IMR-90 (cell line): ENCODE measurements around the gene PDXK. TPM values are rescaled to one million over a fixed set of nuclear protein-coding genes. Genes with fewer than 3 reads are reported as not detected.
A peak's percentile ranks its signal among the peaks of the same experiment; 100 is the strongest.
"Not testable (repeated sequence)": the region's sequence is repeated elsewhere in the genome, so short reads cannot be mapped to it uniquely, and the experiment has no call there.

Source experiments
- ATAC-seq: fragments of 200-7000 bp; cut with Tn5 transposase; 2 replicates; pipeline ENCODE4 v1.9.1; 2020; ENCODE audit warnings: low read depth, mild to moderate bottlenecking, moderate library complexity
- BruUV-seq: library from RNA; stranded (reverse); fragments of 400-500 nt; replicated peaks from 2 replicates; lab custom pipeline; 2021; lab: Mats Ljungman, UMichigan
- CTCF ChIA-PET: fragments of 300-600 bp; formaldehyde crosslinking; extraction: SDS; loops from one replicate; lab custom pipeline; 2021; ENCODE audit warnings: antibody characterized with exemption; lab: Yijun Ruan, JAX
- POLR2A ChIA-PET: fragments of 300-600 bp; sonication (Branson Sonifier 250); formaldehyde crosslinking; loops from one replicate; lab custom pipeline; 2022; ENCODE audit warnings: antibody characterized with exemption; ENCODE audit not compliant: unreplicated experiment; lab: Charles Lee
- DNase-seq: peaks from one replicate; pipeline ENCODE4 v3.0.0; 2013
- H2AFZ ChIP-seq: replicated peaks from 2 replicates; pipeline ENCODE3; 2013; ENCODE audit warnings: low read length, mild to moderate bottlenecking; ENCODE audit not compliant: poor library complexity
- H2AK5ac ChIP-seq: 2 replicates; pipeline ENCODE4 v1.6.1; 2013; ENCODE audit warnings: low read depth, low read length, inconsistent platforms
- H2AK9ac ChIP-seq: replicated peaks from 2 replicates; pipeline ENCODE3; 2013; ENCODE audit warnings: mild to moderate bottlenecking, low read depth, low read length, moderate library complexity; ENCODE audit not compliant: poor library complexity
- H2BK120ac ChIP-seq: 2 replicates; pipeline ENCODE4 v1.6.1; 2013; ENCODE audit warnings: low read depth, low read length, inconsistent platforms
- H2BK15ac ChIP-seq: 3 replicates; pipeline ENCODE4 v1.6.1; 2013; ENCODE audit warnings: low read depth, low read length, inconsistent platforms
- H2BK20ac ChIP-seq: 2 replicates; pipeline ENCODE4 v1.6.1; 2013; ENCODE audit warnings: low read depth, mild to moderate bottlenecking, inconsistent platforms, low read length, moderate library complexity
- H2BK5ac ChIP-seq: 2 replicates; pipeline ENCODE4 v1.6.1; 2013; ENCODE audit warnings: mild to moderate bottlenecking, low read depth, low read length, inconsistent platforms; ENCODE audit not compliant: poor library complexity, severe bottlenecking
- H3K14ac ChIP-seq: replicated peaks from 2 replicates; pipeline ENCODE4 v1.6.1; 2013; ENCODE audit warnings: low read depth, low read length, inconsistent platforms
- H3K18ac ChIP-seq: 2 replicates; pipeline ENCODE4 v1.6.1; 2013; ENCODE audit warnings: low read depth, low read length, control low read depth
- H3K23ac ChIP-seq: 2 replicates; pipeline ENCODE4 v1.6.1; 2013; ENCODE audit warnings: low read depth, low read length, inconsistent platforms
- H3K27ac ChIP-seq: 2 replicates; pipeline ENCODE4 v1.5.1; 2013; ENCODE audit warnings: mild to moderate bottlenecking, control low read depth, low read length; ENCODE audit not compliant: insufficient read depth
- H3K27me3 ChIP-seq: 2 replicates; pipeline ENCODE4 v1.6.1; 2013; ENCODE audit warnings: low read length; ENCODE audit not compliant: control insufficient read depth, insufficient read depth
- H3K36me3 ChIP-seq: 2 replicates; pipeline ENCODE4 v1.6.1; 2013; ENCODE audit warnings: low read length, mixed read lengths; ENCODE audit not compliant: control insufficient read depth, insufficient read depth
- H3K4ac ChIP-seq: 2 replicates; pipeline ENCODE4 v1.6.1; 2013; ENCODE audit warnings: low read depth, low read length, inconsistent platforms
- H3K4me1 ChIP-seq: 2 replicates; pipeline ENCODE4 v1.6.1; 2013; ENCODE audit warnings: low read length, mixed read lengths; ENCODE audit not compliant: control insufficient read depth, insufficient read depth
- H3K4me2 ChIP-seq: 2 replicates; pipeline ENCODE4 v1.6.1; 2013; ENCODE audit warnings: low read depth, mild to moderate bottlenecking, control low read depth, low read length, moderate library complexity
- H3K4me3 ChIP-seq: 2 replicates; pipeline ENCODE4 v1.5.1; 2013; ENCODE audit warnings: low read depth, mild to moderate bottlenecking, control low read depth, low read length, moderate library complexity; ENCODE audit not compliant: insufficient read depth
- H3K56ac ChIP-seq: 2 replicates; pipeline ENCODE4 v1.6.1; 2013; ENCODE audit warnings: low read length, inconsistent platforms; ENCODE audit not compliant: insufficient read depth; ENCODE audit errors: extremely low read depth
- H3K79me1 ChIP-seq, 2 experiments: 2 replicates each; pipeline ENCODE4 v1.6.1; 2013; ENCODE audit warnings: low read length in 2 of 2, inconsistent platforms in 1 of 2, low read depth in 1 of 2
- H3K9ac ChIP-seq: 2 replicates; pipeline ENCODE4 v1.6.1; 2013; ENCODE audit warnings: low read depth, low read length, control low read depth
- H3K9me1 ChIP-seq: 2 replicates; pipeline ENCODE4 v1.6.1; 2013; ENCODE audit warnings: low read length, inconsistent platforms; ENCODE audit not compliant: insufficient read depth
- H3K9me3 ChIP-seq: 2 replicates; pipeline ENCODE4 v1.6.1; 2013; ENCODE audit warnings: low read length; ENCODE audit not compliant: control insufficient read depth, insufficient read depth
- H4K20me1 ChIP-seq: 2 replicates; pipeline ENCODE4 v1.6.1; 2013; ENCODE audit warnings: low read length, inconsistent platforms; ENCODE audit not compliant: insufficient read depth
- H4K5ac ChIP-seq: 2 replicates; pipeline ENCODE4 v1.6.1; 2013; ENCODE audit warnings: mild to moderate bottlenecking, low read depth, low read length, control low read depth
- H4K8ac ChIP-seq, 2 experiments: 2 replicates each; pipeline ENCODE4 v1.6.1; 2013; ENCODE audit warnings: low read depth in 2 of 2, low read length in 2 of 2, control low read depth in 1 of 2, inconsistent platforms in 1 of 2
- H4K91ac ChIP-seq: 2 replicates; pipeline ENCODE4 v1.6.1; 2013; ENCODE audit warnings: low read depth, low read length, inconsistent platforms; ENCODE audit not compliant: insufficient read depth
- MAZ ChIP-seq: IDR thresholded peaks from 2 replicates; pipeline ENCODE4 v1.6.1; 2012; ENCODE audit warnings: low read depth, mild to moderate bottlenecking, low read length, improper control_type of control experiment, moderate library complexity, borderline replicate concordance
- MXI1 ChIP-seq: IDR thresholded peaks from 2 replicates; pipeline ENCODE4 v1.6.1; 2012; ENCODE audit warnings: low read depth, mild to moderate bottlenecking, low read length, moderate library complexity, borderline replicate concordance
- RAD21 ChIP-seq: IDR thresholded peaks from 2 replicates; pipeline ENCODE4 v1.6.1; 2012; ENCODE audit warnings: low read length, improper control_type of control experiment
- WGBS, 2 experiments: methylation state at CpG; one replicate each; pipeline versions ENCODE4 v1.1.5 to v1.1.7; 2013; ENCODE audit warnings: missing lambda C conversion rate in 2 of 2; ENCODE audit not compliant: insufficient read length in 1 of 2; ENCODE audit errors: extremely low coverage in 2 of 2; 5-methylcytosine and 5-hydroxymethylcytosine counted together
- dilution Hi-C: fragments of 300-500 bp; cut with HindIII; formaldehyde crosslinking; loops from one replicate; pipeline ENCODE4 v1.14.3; 2018; ENCODE audit warnings: low sequenced_read_pairs; ENCODE audit not compliant: unreplicated experiment
- in situ Hi-C: fragments of 300-500 bp; cut with MboI; formaldehyde crosslinking; loops from 3 replicates; pipeline ENCODE4 v1.14.3; 2019; ENCODE audit warnings: low sequenced_read_pairs, inconsistent platforms, mixed read lengths
- intact Hi-C: fragments of 100-400 bp; cut with micrococcal nuclease; formaldehyde crosslinking; loops from 2 replicates; pipeline ENCODE4 v1.10.0; 2022
- polyA plus RNA-seq, 3 experiments: library from polyadenylated mRNA; depleted of rRNA; stranded (reverse); fragments of >200 nt; gene quantifications; 2 replicates each; pipeline ENCODE4 v1.2.3, GENCODE V29; 2012; ENCODE audit warnings: low replicate concordance in 1 of 3
- total RNA-seq: library from RNA; depleted of rRNA; stranded (reverse); fragments of >200 nt; gene quantifications from 2 replicates; pipeline ENCODE4 v1.2.3, GENCODE V29; 2012
- TF ChIP-seq, protein P1 (sequence below): fragments of 150-350 bp; IDR thresholded peaks from 2 replicates; pipeline ENCODE4 v1.6.1; 2016; ENCODE audit warnings: low read depth, mild to moderate bottlenecking, low read length, moderate library complexity, borderline replicate concordance

Gene PDXK
- total and polyA plus RNA-seq, 2 of the 4 experiments (the other 2 are of a cell fraction) = 155 to 312 TPM

- Histone ChIP-seq H2BK5ac (no peak overlapping the region), H3K4me1 (no peaks in the 10 kb centered on the region; the same call in 1 of the 2 replicates), H4K20me1 (no peaks in the 10 kb centered on the region), H4K8ac (no peak overlapping the region), H2BK120ac (no peak overlapping the region), H3K4ac (no peak overlapping the region), H3K56ac (no peak overlapping the region), H3K4me3 (no peak overlapping the region), H3K4me2 (no peak overlapping the region), H3K36me3 (peaks cover 21% of the 10 kb centered on the region), H2AK5ac (no peak overlapping the region), H2AK9ac (no peak overlapping the region), H3K79me1 (no peaks in the 10 kb centered on the region), H2BK15ac (no peak overlapping the region), H3K9me3 (no peaks in the 10 kb centered on the region), H2AFZ (no peak overlapping the region), H3K14ac (no peak overlapping the region), H3K23ac (no peak overlapping the region), H4K91ac (no peak overlapping the region), H3K27ac (no peak overlapping the region), H3K9me1 (no peaks in the 10 kb centered on the region), H2BK20ac (no peak overlapping the region), H3K27me3 (no peaks in the 10 kb centered on the region), H4K5ac (no peak overlapping the region), H3K18ac (no peak overlapping the region), H3K9ac (no peak overlapping the region)
- DNase-seq (peak; percentile 21), ATAC-seq (peak; percentile 48)
- WGBS, 2 experiments = 100% methylated on average over 3 of the region's 11 CpGs; no CpG with 5 or more reads in 1 of the 2 experiments
- TF ChIP-seq RAD21 (no peak), MXI1 (no peak), MAZ (no peak)
- TF ChIP-seq, protein P1, sequence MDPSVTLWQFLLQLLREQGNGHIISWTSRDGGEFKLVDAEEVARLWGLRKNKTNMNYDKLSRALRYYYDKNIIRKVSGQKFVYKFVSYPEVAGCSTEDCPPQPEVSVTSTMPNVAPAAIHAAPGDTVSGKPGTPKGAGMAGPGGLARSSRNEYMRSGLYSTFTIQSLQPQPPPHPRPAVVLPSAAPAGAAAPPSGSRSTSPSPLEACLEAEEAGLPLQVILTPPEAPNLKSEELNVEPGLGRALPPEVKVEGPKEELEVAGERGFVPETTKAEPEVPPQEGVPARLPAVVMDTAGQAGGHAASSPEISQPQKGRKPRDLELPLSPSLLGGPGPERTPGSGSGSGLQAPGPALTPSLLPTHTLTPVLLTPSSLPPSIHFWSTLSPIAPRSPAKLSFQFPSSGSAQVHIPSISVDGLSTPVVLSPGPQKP = no peak
- in situ Hi-C loops (no loop called here), dilution Hi-C loops (no loop called here), intact Hi-C loops (no loop called here)
- BruUV-seq = no TSS peak
- CTCF ChIA-PET = no interaction called here
- POLR2A ChIA-PET = no interaction called here
These were observed 20.9 kb upstream of the PDXK start for GRCh38 chr21:43697758-43698643.

GRCh38 chr21:43699492-43699777 lies 19.5 kb upstream of the PDXK start:
- H3K9me3 ChIP-seq, H2AK5ac ChIP-seq, H3K4me2 ChIP-seq, H4K20me1 ChIP-seq, POLR2A ChIA-PET, H3K4me3 ChIP-seq, H4K5ac ChIP-seq, H3K23ac ChIP-seq, in situ Hi-C loops, H4K91ac ChIP-seq, H4K8ac ChIP-seq, H2AK9ac ChIP-seq, H2BK5ac ChIP-seq, H3K4me1 ChIP-seq, H2AFZ ChIP-seq, H3K56ac ChIP-seq, DNase-seq, CTCF ChIA-PET, BruUV-seq, H3K4ac ChIP-seq, H3K14ac ChIP-seq, H3K27ac ChIP-seq, ATAC-seq, H2BK15ac ChIP-seq, H3K9me1 ChIP-seq, H3K9ac ChIP-seq, H3K36me3 ChIP-seq, dilution Hi-C loops, H2BK20ac ChIP-seq, H2BK120ac ChIP-seq, intact Hi-C loops, H3K18ac ChIP-seq, H3K79me1 ChIP-seq, H3K27me3 ChIP-seq: not testable (repeated sequence)
- WGBS, 2 experiments = 88% methylated on average over 1 of the region's 5 CpGs; no CpG with 5 or more reads in 1 of the 2 experiments
